T-cell (primary cell): ENCODE results near the gene ZNF680. TPM values are rescaled to one million over a fixed set of nuclear protein-coding genes. Genes with fewer than 3 reads are reported as not detected.
"Not testable (repeated sequence)": the region's sequence is repeated elsewhere in the genome, so short reads cannot be mapped to it uniquely, and the experiment has no call there.

Experiments
- ATAC-seq, 4 experiments: fragments of 200-7000 bp in 3 of 4; fragments of 150-1000 bp in 1 of 4; cut with Tn5 transposase; replicated peaks in 1 of 4; 1 replicate in 3 of 4; 2 replicates in 1 of 4; pipeline ENCODE4 v1.10.0; 2021; ENCODE audit warnings: moderate library complexity in 3 of 4, mild to moderate bottlenecking in 2 of 4, moderate number of reproducible peaks in 1 of 4
- CTCF ChIA-PET, 2 donors: fragments of 300-600 bp; sonication (Branson Sonifier 250); formaldehyde crosslinking; loops; one replicate each; lab custom pipeline; 2022; ENCODE audit warnings: antibody characterized with exemption in 2 of 2; lab: Charles Lee
- POLR2A ChIA-PET, 2 donors: fragments of 300-600 bp; sonication (Branson Sonifier 250); formaldehyde crosslinking; loops; one replicate each; lab custom pipeline; 2022; ENCODE audit warnings: antibody characterized with exemption in 2 of 2; lab: Charles Lee
- DNase-seq, 35 experiments: peaks; one replicate each; pipeline versions ENCODE4 v3.0.0 to v3.0.0-alpha.2; 2013 to 2023
- H3K27ac ChIP-seq: one replicate; pipeline ENCODE4 v1.5.1; 2013; ENCODE audit warnings: low read length
- H3K27me3 ChIP-seq, 2 experiments: replicated peaks in 1 of 2; 1 replicate in 1 of 2; 2 replicates in 1 of 2; pipeline versions ENCODE4 v1.6.1 to v1.7.0; 2013; ENCODE audit warnings: low read length in 1 of 2, mixed read lengths in 1 of 2; ENCODE audit not compliant: control insufficient read depth in 2 of 2, insufficient read depth in 2 of 2; ENCODE audit errors: extremely low read depth in 1 of 2
- H3K36me3 ChIP-seq, 2 donors: 1 replicate in 1 of 2; 2 replicates in 1 of 2; pipeline versions ENCODE4 v1.6.1 to v1.7.0; 2013; ENCODE audit warnings: low read length in 1 of 2; ENCODE audit not compliant: control insufficient read depth in 2 of 2, insufficient read depth in 1 of 2; ENCODE audit errors: extremely low read depth in 1 of 2
- H3K4me1 ChIP-seq, 2 experiments: 1 replicate in 1 of 2; 2 replicates in 1 of 2; pipeline versions ENCODE4 v1.6.1 to v1.7.0; 2013; ENCODE audit warnings: low read length in 2 of 2, mixed read lengths in 1 of 2; ENCODE audit not compliant: insufficient read depth in 2 of 2, control insufficient read depth in 1 of 2; ENCODE audit errors: extremely low read depth in 1 of 2
- H3K4me3 ChIP-seq, 2 donors: 1 replicate in 1 of 2; 2 replicates in 1 of 2; pipeline versions ENCODE4 v1.5.1 to v1.7.0; 2013; ENCODE audit warnings: mild to moderate bottlenecking in 2 of 2, low read length in 1 of 2, moderate library complexity in 1 of 2; ENCODE audit not compliant: control insufficient read depth in 1 of 2; ENCODE audit errors: extremely low read depth in 1 of 2
- H3K9me3 ChIP-seq: 2 replicates; pipeline ENCODE4 v1.7.0; 2013
- H3K27ac Mint-ChIP-seq, 2 donors: one replicate each; pipeline ENCODE4 v1.8.0; 2020 to 2021; ENCODE audit warnings: mild to moderate bottlenecking in 2 of 2, mixed read lengths in 2 of 2
- H3K27me3 Mint-ChIP-seq, 2 donors: one replicate each; pipeline ENCODE4 v1.8.0; 2021 to 2022; ENCODE audit warnings: mixed read lengths in 2 of 2
- H3K36me3 Mint-ChIP-seq: one replicate; pipeline ENCODE4 v1.8.0; 2021; ENCODE audit warnings: mixed read lengths
- H3K4me1 Mint-ChIP-seq, 3 donors: one replicate each; pipeline ENCODE4 v1.8.0; 2020 to 2022; ENCODE audit warnings: mixed read lengths in 3 of 3, mild to moderate bottlenecking in 1 of 3
- H3K4me3 Mint-ChIP-seq, 3 donors: one replicate each; pipeline ENCODE4 v1.8.0; 2020 to 2022; ENCODE audit warnings: mild to moderate bottlenecking in 3 of 3, mixed read lengths in 3 of 3, moderate library complexity in 3 of 3
- H3K9me3 Mint-ChIP-seq, 3 donors: one replicate each; pipeline ENCODE4 v1.8.0; 2020 to 2022; ENCODE audit warnings: mixed read lengths in 3 of 3
- WGBS: methylation state at CpG from one replicate; pipeline ENCODE4 v1.1.5; 2013; ENCODE audit warnings: missing lambda C conversion rate; ENCODE audit not compliant: insufficient coverage; 5-methylcytosine and 5-hydroxymethylcytosine counted together
- total RNA-seq, 35 experiments: library from RNA in 6 of 35; stranded (reverse) in 6 of 35; fragments of 120-200 nt in 1 of 35; gene quantifications; one replicate each; pipeline versions ENCODE4 v1.2.1 to v1.2.4 and lab custom pipeline; 2013 to 2026

ZNF680 gene
- total RNA-seq, 5 donors from 2014 or later (not counting 1 experiment from before 2014, with no cell fraction given), result 9.7 to 16.0 (median 15.0) TPM

DNA sequence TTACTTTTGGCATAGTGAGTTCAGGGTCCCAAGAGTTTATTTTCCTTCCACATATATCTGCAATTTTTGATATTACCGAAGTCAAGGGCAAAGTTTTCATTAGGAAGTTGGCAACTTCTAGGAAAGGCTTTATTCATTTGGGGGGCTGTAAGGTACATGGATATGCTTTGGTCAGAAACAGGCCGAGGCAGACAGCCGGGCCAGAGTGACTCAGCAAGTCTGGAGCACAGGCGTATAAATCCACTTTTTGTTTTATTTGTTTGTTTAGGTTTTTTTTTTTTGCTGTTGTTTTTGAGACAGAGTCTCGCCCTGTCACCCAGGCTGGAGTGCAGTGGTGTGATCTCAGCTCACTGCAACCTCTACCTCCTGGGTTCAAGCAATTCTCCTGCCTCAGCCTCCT is 3.7 kb downstream of the ZNF680 start:
- no peak overlapping the region for H3K4me3 Mint-ChIP-seq
- H3K9me3 Mint-ChIP-seq, result peaks cover 5 to 14% (median 8%) of the 10 kb centered on the region in 3 donors
- H3K36me3 Mint-ChIP-seq, result peaks cover 39% of the 10 kb centered on the region
- H3K27me3 Mint-ChIP-seq, result no peaks in the 10 kb centered on the region
- WGBS, result 100% methylated on average over 2 of the region's 5 CpGs
- Histone ChIP-seq H3K9me3 (peaks cover 5% of the 10 kb centered on the region), H3K27me3 (no peaks in the 10 kb centered on the region), H3K36me3 (peaks cover 0 to 5% of the 10 kb centered on the region in 2 donors), H3K4me3 (no peak overlapping the region), H3K4me1 (peaks cover 2 to 4% of the 10 kb centered on the region in 2 experiments), H3K27ac (no peak overlapping the region)
- no peak overlapping the region for H3K27ac Mint-ChIP-seq
- H3K4me1 Mint-ChIP-seq, result peaks cover 45 to 51% (median 46%) of the 10 kb centered on the region in 3 donors
- ChIA-PET POLR2A (no interaction called here), CTCF (no interaction called here)
- DNase-seq (no peak), ATAC-seq (no peak)

DNA sequence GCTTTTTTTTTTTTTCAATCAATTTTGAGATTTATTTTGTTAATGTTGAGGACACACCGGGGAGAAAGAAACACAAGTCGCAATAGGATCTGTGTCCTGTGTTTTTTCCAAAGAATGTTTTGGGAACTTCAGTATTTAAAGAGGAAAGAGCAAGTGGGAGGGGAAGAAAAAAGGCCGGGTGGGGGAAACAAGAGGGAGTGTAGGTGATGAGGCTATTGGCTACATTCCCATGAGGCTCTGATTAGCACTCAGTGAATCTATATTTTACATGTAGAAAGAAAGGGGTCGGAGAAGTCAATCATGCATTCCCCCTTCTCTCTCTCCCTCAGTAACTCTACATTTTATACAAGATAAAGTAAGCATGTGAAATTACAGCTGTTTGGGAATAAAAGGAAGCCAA is 4.1 kb downstream of the ZNF680 start:
- Mint-ChIP-seq H3K4me1 (peaks cover 41 to 47% (median 41%) of the 10 kb centered on the region in 3 donors), H3K27ac (no peak overlapping the region)

DNA sequence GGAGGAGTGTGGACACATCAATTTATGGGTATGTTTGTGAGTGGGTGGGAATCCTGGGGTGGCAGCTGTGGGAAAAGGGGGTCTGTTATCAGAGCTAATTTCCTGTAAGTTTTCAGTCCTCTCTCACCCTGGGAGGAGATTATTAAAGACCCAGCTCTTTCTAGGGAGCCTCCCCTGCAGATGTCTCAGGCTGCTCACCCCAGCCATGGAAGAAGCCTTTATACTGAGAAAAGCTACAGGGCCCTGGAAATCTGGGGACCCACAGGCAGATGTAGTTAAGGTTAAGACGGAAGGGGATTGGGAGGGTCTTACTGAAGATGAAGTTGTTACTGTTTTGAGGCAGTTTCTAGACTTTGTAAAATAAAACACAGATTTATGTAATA is 4.6 kb downstream of the ZNF680 start:
- H3K4me1 ChIP-seq, result peaks cover 0 to 4% of the 10 kb centered on the region in 2 experiments
- H3K36me3 Mint-ChIP-seq, result peaks cover 39% of the 10 kb centered on the region
- no CpG with 5 or more reads among the region's 1 CpG for WGBS
- DNase-seq (no peak), ATAC-seq (no peak)
- peak overlapping the region in 1 of 2 donors; percentile 23 for H3K27ac Mint-ChIP-seq
- CTCF ChIA-PET, result no interaction called here
- no peak overlapping the region for H3K27ac ChIP-seq
- POLR2A ChIA-PET, result no interaction called here
- no peaks in the 10 kb centered on the region for H3K27me3 Mint-ChIP-seq
- peaks cover 0 to 5% of the 10 kb centered on the region in 2 donors for H3K36me3 ChIP-seq
- H3K4me3 ChIP-seq, result no peak overlapping the region
- no peak overlapping the region for H3K4me3 Mint-ChIP-seq
- H3K9me3 ChIP-seq, result peaks cover 5% of the 10 kb centered on the region
- peaks cover 5 to 14% (median 8%) of the 10 kb centered on the region in 3 donors for H3K9me3 Mint-ChIP-seq
- H3K27me3 ChIP-seq, result no peaks in the 10 kb centered on the region
- peaks cover 38 to 43% (median 39%) of the 10 kb centered on the region in 3 donors for H3K4me1 Mint-ChIP-seq

More for the DNA sequence above, 4.1 kb downstream of the ZNF680 start:
- no peak for ATAC-seq
- POLR2A ChIA-PET, result no interaction called here
- Mint-ChIP-seq H3K4me3 (no peak overlapping the region), H3K27me3 (no peaks in the 10 kb centered on the region), H3K36me3 (peaks cover 39% of the 10 kb centered on the region), H3K9me3 (peaks cover 5 to 14% (median 8%) of the 10 kb centered on the region in 3 donors)
- DNase-seq, result no peak
- no peak overlapping the region for H3K27ac ChIP-seq
- H3K27me3 ChIP-seq, result no peaks in the 10 kb centered on the region
- peaks cover 0 to 5% of the 10 kb centered on the region in 2 donors for H3K36me3 ChIP-seq
- H3K4me1 ChIP-seq, result peaks cover 2 to 4% of the 10 kb centered on the region in 2 experiments
- no CpG with 5 or more reads among the region's 4 CpGs for WGBS
- CTCF ChIA-PET, result no interaction called here
- peaks cover 5% of the 10 kb centered on the region for H3K9me3 ChIP-seq
- no peak overlapping the region for H3K4me3 ChIP-seq

DNA sequence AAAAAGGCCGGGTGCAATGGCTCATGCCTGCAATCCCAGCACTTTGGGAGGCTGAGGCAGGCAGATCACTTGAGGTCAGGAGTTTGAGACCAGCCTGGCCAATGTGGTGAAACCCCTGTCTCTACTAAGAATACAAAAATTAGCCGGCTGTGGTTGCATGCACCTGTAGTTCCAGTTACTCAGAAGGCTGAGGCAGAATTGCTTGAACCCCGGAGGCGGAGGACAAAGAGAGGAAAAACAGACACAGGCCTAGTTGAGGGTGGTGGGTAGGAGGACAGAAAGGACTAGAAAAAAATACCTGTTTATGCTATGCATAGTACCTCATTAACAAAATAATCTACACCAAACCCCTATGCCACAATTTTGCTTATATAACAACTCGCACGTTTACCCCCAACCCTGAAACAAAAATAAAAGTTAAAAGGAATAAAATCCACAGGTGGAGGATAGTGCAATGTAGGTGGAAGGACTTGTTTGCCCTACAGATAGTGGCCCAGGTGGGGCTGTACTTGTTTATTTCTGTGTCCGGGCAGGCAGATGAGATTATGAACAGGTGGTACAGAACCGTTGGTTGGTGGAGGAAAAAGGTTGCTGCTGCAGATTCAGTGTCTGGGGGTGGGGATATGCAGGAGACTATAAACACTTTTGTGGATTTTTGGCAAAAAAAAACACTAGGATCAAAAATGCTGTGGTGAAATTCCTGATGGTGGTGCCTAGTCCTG is 5.1 kb downstream of the ZNF680 start:
- peaks cover 39% of the 10 kb centered on the region for H3K36me3 Mint-ChIP-seq
- peak overlapping the region in 1 of 2 donors; percentile 23 for H3K27ac Mint-ChIP-seq
- peaks cover 5% of the 10 kb centered on the region for H3K9me3 ChIP-seq
- no peaks in the 10 kb centered on the region for H3K27me3 ChIP-seq
- ChIA-PET POLR2A (no interaction called here), CTCF (no interaction called here)
- H3K4me1 Mint-ChIP-seq, result peaks cover 34 to 37% (median 36%) of the 10 kb centered on the region in 3 donors
- WGBS, result 94% methylated on average over 2 of the region's 8 CpGs
- no peak for DNase-seq
- ATAC-seq, result no peak
- no peak overlapping the region for H3K4me3 ChIP-seq
- peaks cover 0 to 5% of the 10 kb centered on the region in 2 donors for H3K36me3 ChIP-seq
- H3K27ac ChIP-seq, result no peak overlapping the region
- H3K9me3 Mint-ChIP-seq, result peaks cover 5 to 14% (median 8%) of the 10 kb centered on the region in 3 donors
- no peaks in the 10 kb centered on the region for H3K27me3 Mint-ChIP-seq
- peaks cover 0 to 4% of the 10 kb centered on the region in 2 experiments for H3K4me1 ChIP-seq
- no peak overlapping the region for H3K4me3 Mint-ChIP-seq

DNA sequence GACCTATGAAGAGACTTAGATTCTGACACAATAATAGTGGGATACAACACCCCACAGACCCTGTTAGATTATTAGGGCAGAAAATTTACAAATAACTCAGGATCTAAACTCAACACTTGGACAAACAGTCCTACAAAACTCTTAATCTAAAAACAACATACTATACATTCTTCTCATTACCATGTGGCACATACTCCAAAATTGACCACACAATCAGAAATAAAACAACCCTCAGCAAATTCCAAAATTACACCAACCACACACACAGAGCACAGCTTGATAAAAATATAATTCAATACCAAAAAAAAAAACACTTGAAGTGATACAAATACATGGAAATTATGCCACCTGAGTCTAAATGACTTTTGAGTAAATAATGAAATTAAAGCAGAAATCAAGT is 7.8 kb downstream of the ZNF680 start:
- ChIA-PET CTCF (no interaction called here), POLR2A (no interaction called here)
- H3K36me3 Mint-ChIP-seq, result peaks cover 56% of the 10 kb centered on the region
- no peak for DNase-seq
- peaks cover 23 to 26% (median 24%) of the 10 kb centered on the region in 3 donors for H3K4me1 Mint-ChIP-seq
- H3K4me3 Mint-ChIP-seq, result no peak overlapping the region
- peaks cover 5 to 14% (median 8%) of the 10 kb centered on the region in 3 donors for H3K9me3 Mint-ChIP-seq
- ATAC-seq, result no peak
- H3K27ac Mint-ChIP-seq, result no peak overlapping the region
- no peak overlapping the region for H3K4me3 ChIP-seq
- H3K27ac ChIP-seq, result no peak overlapping the region
- H3K27me3 Mint-ChIP-seq, result no peaks in the 10 kb centered on the region
- H3K27me3 ChIP-seq, result no peaks in the 10 kb centered on the region
- H3K4me1 ChIP-seq, result no peaks in the 10 kb centered on the region
- H3K36me3 ChIP-seq, result peaks cover 0 to 5% of the 10 kb centered on the region in 2 donors
- H3K9me3 ChIP-seq, result peaks cover 5% of the 10 kb centered on the region

DNA sequence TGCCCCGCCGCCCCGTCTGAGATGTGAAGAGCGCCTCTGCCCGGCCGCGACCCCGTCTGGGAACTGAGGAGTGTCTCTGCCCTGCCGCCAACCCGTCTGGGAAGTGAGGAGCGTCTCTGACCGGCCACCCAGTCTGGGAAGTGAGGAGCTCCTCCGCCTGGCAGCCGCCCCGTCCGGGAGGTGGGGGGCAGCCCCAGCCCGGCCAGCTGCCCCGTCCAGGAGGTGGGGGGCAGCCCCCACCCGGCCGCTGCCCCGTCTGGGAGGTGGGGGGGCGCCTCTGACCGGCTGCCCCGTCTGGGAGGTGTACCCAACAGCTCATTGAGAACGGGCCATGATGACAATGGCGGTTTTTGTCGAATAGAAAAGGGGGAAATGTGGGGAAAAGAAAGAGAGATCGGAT is 8.7 kb downstream of the ZNF680 start:
- H3K27ac Mint-ChIP-seq, H3K27ac ChIP-seq, DNase-seq, H3K27me3 Mint-ChIP-seq, H3K4me3 Mint-ChIP-seq, H3K4me1 ChIP-seq, H3K36me3 ChIP-seq, H3K4me3 ChIP-seq, POLR2A ChIA-PET, ATAC-seq, H3K9me3 ChIP-seq, H3K27me3 ChIP-seq, CTCF ChIA-PET: not testable (repeated sequence)
- peaks cover 61% of the 10 kb centered on the region for H3K36me3 Mint-ChIP-seq
- peaks cover 5 to 17% (median 8%) of the 10 kb centered on the region in 3 donors for H3K9me3 Mint-ChIP-seq
- WGBS, result 96% methylated on average over 20 of the region's 28 CpGs
- H3K4me1 Mint-ChIP-seq, result peaks cover 23 to 26% (median 23%) of the 10 kb centered on the region in 3 donors
